NT2/D1 (cell line): ENCODE data around the gene PTPRG.

Experiments
- YY1 ChIP-seq: IDR thresholded peaks from 2 replicates; pipeline ENCODE4 v1.6.1; 2011; ENCODE audit not compliant: insufficient read length, insufficient read depth
- ZNF274 ChIP-seq: IDR thresholded peaks from 2 replicates; pipeline ENCODE4 v1.6.1; 2011; ENCODE audit warnings: mild to moderate bottlenecking, low read depth, low read length

GRCh38 chr3:62048577-62048976 lies 487.2 kb downstream of the PTPRG start:
- no peak for TF ChIP-seq YY1
- TF ChIP-seq ZNF274 = no peak
